Left renal cortex interstitium (tissue), 4 donors: Measurements from ENCODE around the gene CEP128. TPM values are rescaled to one million over a fixed set of nuclear protein-coding genes. Genes with fewer than 3 reads are reported as not detected.

Experiments
- DNase-seq, 4 donors: peaks; one replicate each; pipeline ENCODE4 v3.0.0-alpha.2; 2013; ENCODE audit warnings: low read depth in 4 of 4, low spot score in 2 of 4, missing footprints in 1 of 4
- polyA plus RNA-seq, 4 donors: library from polyadenylated mRNA; unstranded; fragments of 120-200 nt; gene quantifications; one replicate each; pipeline ENCODE4 v1.2.1, GENCODE V29; 2013; ENCODE audit not compliant: insufficient read length in 4 of 4

The CEP128 gene
- polyA plus RNA-seq, 4 donors: 4.9 to 7.8 (median 6.2) TPM

GRCh38 chr14:80781972-80782367 is 159.6 kb downstream of the CEP128 start:
- no peak for DNase-seq

GRCh38 chr14:80780500-80780899 is 161.0 kb downstream of the CEP128 start:
- DNase-seq: no peak

GRCh38 chr14:80776657-80777056 is 164.9 kb downstream of the CEP128 start:
- no peak for DNase-seq

GRCh38 chr14:80776186-80776585 is 165.4 kb downstream of the CEP128 start:
- no peak for DNase-seq

GRCh38 chr14:80772504-80772903 is 169.0 kb downstream of the CEP128 start:
- DNase-seq: no peak

- no peak for DNase-seq
These were observed 170.3 kb downstream of the CEP128 start for GRCh38 chr14:80771201-80771600.

- no peak for DNase-seq
These were observed 171.2 kb downstream of the CEP128 start for GRCh38 chr14:80770114-80770908.

GRCh38 chr14:80768646-80769045 is 172.9 kb downstream of the CEP128 start:
- DNase-seq: no peak

- DNase-seq: no peak
These were observed 176.5 kb downstream of the CEP128 start for GRCh38 chr14:80764921-80765507.

- DNase-seq: no peak
These were observed 177.0 kb downstream of the CEP128 start for GRCh38 chr14:80764496-80764895.

- no peak for DNase-seq
These were observed 178.8 kb downstream of the CEP128 start for GRCh38 chr14:80762641-80763228.

GRCh38 chr14:80754696-80755095 is 186.8 kb downstream of the CEP128 start:
- no peak for DNase-seq

GRCh38 chr14:80751285-80751684 is 190.3 kb downstream of the CEP128 start:
- DNase-seq: no peak

GRCh38 chr14:80726211-80726610 is 215.3 kb downstream of the CEP128 start:
- DNase-seq: no peak

GRCh38 chr14:80718940-80719339 is 222.6 kb downstream of the CEP128 start:
- DNase-seq: no peak

- no peak for DNase-seq
These were observed 227.1 kb downstream of the CEP128 start for GRCh38 chr14:80714474-80714873.

- DNase-seq: no peak
These were observed 228.3 kb downstream of the CEP128 start for GRCh38 chr14:80713076-80713850.

GRCh38 chr14:80705241-80705980 is 236.1 kb downstream of the CEP128 start:
- no peak for DNase-seq

GRCh38 chr14:80700601-80701000 is 240.9 kb downstream of the CEP128 start:
- no peak for DNase-seq

GRCh38 chr14:80699861-80700260 is 241.7 kb downstream of the CEP128 start:
- no peak for DNase-seq
